Sigmoid colon (tissue), 4 donors: ENCODE data around the gene ATF5.

Experiments used
- POLR2AphosphoS5 ChIP-seq, 4 donors: sonication (generic); formaldehyde crosslinking; IDR thresholded peaks; one replicate each; pipeline ENCODE4 v1.6.1; 2017; ENCODE audit warnings: antibody characterized with exemption in 4 of 4
- TF ChIP-seq, protein P1 (sequence below), 4 experiments: fragments of 450-650 bp in 3 of 4; fragments of 200-600 bp in 1 of 4; IDR thresholded peaks; one replicate each; pipeline ENCODE4 v1.5.1; 2016 to 2019; ENCODE audit warnings: antibody characterized with exemption in 4 of 4, mild to moderate bottlenecking in 3 of 4, moderate library complexity in 2 of 4

DNA sequence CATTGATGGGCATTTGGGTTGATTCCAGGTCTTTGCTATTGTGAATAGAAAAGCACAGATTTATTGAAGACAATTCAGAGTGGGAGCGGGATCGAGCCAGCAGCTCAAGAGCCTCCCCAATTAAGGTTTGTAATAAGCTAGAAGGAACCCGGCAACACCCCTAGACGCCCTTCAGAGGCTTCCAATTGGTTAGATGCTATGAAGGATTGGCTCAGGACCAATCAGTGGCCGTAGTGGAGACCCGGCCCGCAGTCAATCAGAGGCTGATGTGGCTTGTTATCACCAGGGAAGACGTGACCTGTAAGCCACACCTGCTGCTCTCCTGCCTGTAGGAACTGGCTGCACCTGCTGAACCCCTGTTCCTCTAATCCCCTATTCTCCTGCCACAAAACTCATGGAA, 17.4 kb downstream of the ATF5 start:
- TF ChIP-seq, protein P1, sequence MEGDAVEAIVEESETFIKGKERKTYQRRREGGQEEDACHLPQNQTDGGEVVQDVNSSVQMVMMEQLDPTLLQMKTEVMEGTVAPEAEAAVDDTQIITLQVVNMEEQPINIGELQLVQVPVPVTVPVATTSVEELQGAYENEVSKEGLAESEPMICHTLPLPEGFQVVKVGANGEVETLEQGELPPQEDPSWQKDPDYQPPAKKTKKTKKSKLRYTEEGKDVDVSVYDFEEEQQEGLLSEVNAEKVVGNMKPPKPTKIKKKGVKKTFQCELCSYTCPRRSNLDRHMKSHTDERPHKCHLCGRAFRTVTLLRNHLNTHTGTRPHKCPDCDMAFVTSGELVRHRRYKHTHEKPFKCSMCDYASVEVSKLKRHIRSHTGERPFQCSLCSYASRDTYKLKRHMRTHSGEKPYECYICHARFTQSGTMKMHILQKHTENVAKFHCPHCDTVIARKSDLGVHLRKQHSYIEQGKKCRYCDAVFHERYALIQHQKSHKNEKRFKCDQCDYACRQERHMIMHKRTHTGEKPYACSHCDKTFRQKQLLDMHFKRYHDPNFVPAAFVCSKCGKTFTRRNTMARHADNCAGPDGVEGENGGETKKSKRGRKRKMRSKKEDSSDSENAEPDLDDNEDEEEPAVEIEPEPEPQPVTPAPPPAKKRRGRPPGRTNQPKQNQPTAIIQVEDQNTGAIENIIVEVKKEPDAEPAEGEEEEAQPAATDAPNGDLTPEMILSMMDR (IDR thresholded peaks at IDR 0.05), result no peak
- no peak for TF ChIP-seq POLR2AphosphoS5 (IDR thresholded peaks at IDR 0.05)
